ENCODE data around the gene PCBD2. TPM values are rescaled to one million over a fixed set of nuclear protein-coding genes. Genes with fewer than 3 reads are reported as not detected.

Gene PCBD2
- total RNA-seq (2022; extraction: Qiagen RNA extraction), result 9.4 to 11.3 TPM (median 10.8 TPM) in 5 replicates

GRCh38 chr5:134904610-134905245 lies at the start of gene PCBD2:
Gene PCBD2 (plus strand): TSS chr5:134905131. CDS start chr5:134905140, 9 bp downstream.

GRCh38 chr5:134873987-134874830 lies 30.7 kb upstream of the PCBD2 start, which contains the start of gene TXNDC15:
Gene TXNDC15 (plus strand): TSS chr5:134874371. CDS start chr5:134874428, 57 bp downstream.

DNA sequence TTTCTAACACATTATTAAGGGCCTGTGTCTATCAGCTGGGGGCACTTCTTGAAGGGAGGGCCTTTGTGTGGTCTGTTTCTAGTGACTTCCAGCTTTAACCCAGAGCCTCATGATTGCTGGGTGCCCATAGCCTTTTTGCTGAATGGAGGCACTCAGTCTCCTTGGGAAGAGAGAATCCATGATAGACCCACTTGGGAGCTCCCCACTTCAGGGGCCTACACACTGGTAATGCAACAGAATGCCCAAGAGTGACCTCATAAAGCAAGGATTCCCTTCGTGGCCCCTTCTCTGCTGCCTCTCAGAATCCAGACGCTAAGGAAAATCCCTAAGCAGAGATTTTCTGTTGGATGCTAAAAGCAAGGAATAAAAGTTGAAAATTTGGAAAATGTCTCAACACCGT lies 62.7 kb downstream of the PCBD2 start, which contains the start of gene CATSPER3:
CATSPER3 (plus strand) TSS at position 301 of the 400 bp plus-strand sequence; CDS start at position 386, 85 bp downstream.

Other genes starting within 250 kb of the PCBD2 start
- gene CAMLG, start 166.6 kb upstream of the PCBD2 start, total RNA-seq (2022; extraction: Qiagen RNA extraction), result 21.6 to 26.8 TPM (median 25.9 TPM) in 5 replicates
- 58.2 to 77.1 TPM (median 72.3 TPM) in 5 replicates for gene DDX46, start 146.4 kb upstream of the PCBD2 start, total RNA-seq (2022; extraction: Qiagen RNA extraction)
- gene C5orf24, start 59.2 kb upstream of the PCBD2 start, total RNA-seq (2022; extraction: Qiagen RNA extraction), result 15.9 to 26.0 TPM (median 24.3 TPM) in 5 replicates
- 53.3 to 62.7 TPM (median 56.3 TPM) in 5 replicates for gene TXNDC15, start 30.8 kb upstream of the PCBD2 start, total RNA-seq (2022; extraction: Qiagen RNA extraction)
- 0.21 to 0.49 TPM (median 0.37 TPM) in 5 replicates for gene CATSPER3, start 62.8 kb downstream of the PCBD2 start, total RNA-seq (2022; extraction: Qiagen RNA extraction)
- 18.8 to 33.5 TPM (median 31.7 TPM) in 5 replicates for gene PITX1, start 129.1 kb downstream of the PCBD2 start, total RNA-seq (2022; extraction: Qiagen RNA extraction)